Fibroblast of lung (primary cell): ENCODE data around the gene MEIS2. TPM values are rescaled to one million over a fixed set of nuclear protein-coding genes. Genes with fewer than 3 reads are reported as not detected.

Experiments used
- DNase-seq, 2 donors: peaks; one replicate each; pipeline versions ENCODE4 v3.0.0 to v3.0.0-alpha.2; 2010; ENCODE audit warnings: low read depth in 2 of 2
- H2AFZ ChIP-seq: 2 replicates; pipeline ENCODE4 v1.5.1; 2012; ENCODE audit warnings: low read length, control low read depth, inconsistent platforms
- H3K27ac ChIP-seq: 2 replicates; pipeline ENCODE4 v1.5.1; 2011; ENCODE audit warnings: low read length, control low read depth; ENCODE audit not compliant: insufficient read depth
- H3K27me3 ChIP-seq: 2 replicates; pipeline ENCODE4 v1.5.1; 2011; ENCODE audit warnings: mild to moderate bottlenecking, low read length; ENCODE audit not compliant: control insufficient read depth, insufficient read depth
- H3K36me3 ChIP-seq: 2 replicates; pipeline ENCODE4 v1.5.1; 2011; ENCODE audit warnings: low read length; ENCODE audit not compliant: control insufficient read depth, insufficient read depth
- H3K4me1 ChIP-seq: 2 replicates; pipeline ENCODE4 v1.5.1; 2011; ENCODE audit warnings: low read length; ENCODE audit not compliant: control insufficient read depth, insufficient read depth; ENCODE audit errors: extremely low read depth
- H3K4me2 ChIP-seq: 2 replicates; pipeline ENCODE4 v1.5.1; 2011; ENCODE audit warnings: low read length, control low read depth; ENCODE audit not compliant: insufficient read depth; ENCODE audit errors: extremely low read depth
- H3K4me3 ChIP-seq, 4 experiments: fragments of 200-600 bp in 1 of 4; sonication (generic) in 1 of 4; replicated peaks in 1 of 4; 2 replicates each; pipeline ENCODE4 v1.5.1; 2011 to 2016; ENCODE audit warnings: low read length in 4 of 4, low read depth in 3 of 4, mild to moderate bottlenecking in 3 of 4, control low read depth in 2 of 4, inconsistent platforms in 1 of 4, mixed read lengths in 1 of 4; ENCODE audit not compliant: insufficient read depth in 1 of 4; ENCODE audit errors: control extremely low read depth in 1 of 4
- H3K79me2 ChIP-seq: 2 replicates; pipeline ENCODE4 v1.5.1; 2012; ENCODE audit warnings: mild to moderate bottlenecking, low read length, inconsistent platforms; ENCODE audit not compliant: control insufficient read depth, insufficient read depth
- H3K9ac ChIP-seq: 2 replicates; pipeline ENCODE4 v1.5.1; 2011; ENCODE audit warnings: mild to moderate bottlenecking, low read length, control low read depth; ENCODE audit not compliant: insufficient read depth
- H3K9me3 ChIP-seq: 2 replicates; pipeline ENCODE4 v1.5.1; 2012; ENCODE audit warnings: low read depth, low read length; ENCODE audit not compliant: control insufficient read depth, insufficient read depth
- H4K20me1 ChIP-seq: 2 replicates; pipeline ENCODE4 v1.5.1; 2011; ENCODE audit warnings: low read length; ENCODE audit not compliant: control insufficient read depth, insufficient read depth; ENCODE audit errors: extremely low read depth
- EZH2 ChIP-seq: IDR thresholded peaks from 2 replicates; pipeline ENCODE4 v1.5.1; 2012; ENCODE audit warnings: low read length, control low read depth, mild to moderate bottlenecking; ENCODE audit errors: missing control alignments
- polyA plus RNA-seq, 2 donors: library from polyadenylated mRNA; depleted of rRNA in 1 of 2; stranded (reverse) in 1 of 2; unstranded in 1 of 2; fragments of >200 nt; gene quantifications; 2 replicates each; pipeline ENCODE4 v1.2.1, GENCODE V29; 2011 to 2012; ENCODE audit warnings: missing spikeins in 1 of 2
- total RNA-seq: library from RNA; depleted of rRNA; stranded (reverse); fragments of >200 nt; gene quantifications from 2 replicates; pipeline ENCODE4 v1.2.1, GENCODE V29; 2014
- TF ChIP-seq, protein P1 (sequence below), 2 donors: IDR thresholded peaks in 1 of 2; conservative IDR thresholded peaks in 1 of 2; 1 replicate in 1 of 2; 2 replicates in 1 of 2; pipeline ENCODE4 v1.5.1; 2011 to 2012; ENCODE audit warnings: low read length in 2 of 2, control low read depth in 1 of 2, inconsistent platforms in 1 of 2, low read depth in 1 of 2, mild to moderate bottlenecking in 1 of 2

The MEIS2 gene
- total and polyA plus RNA-seq, 2 donors (not counting 1 experiment from before 2014, with no cell fraction given) = 31.0 to 37.1 TPM

- H3K9ac ChIP-seq = no peak overlapping the region
- no peaks in the 10 kb centered on the region for H3K79me2 ChIP-seq
- H3K4me1 ChIP-seq = no peaks in the 10 kb centered on the region
- no peak overlapping the region for H3K4me2 ChIP-seq
- no peak overlapping the region for H3K27ac ChIP-seq
- DNase-seq = no peak
- no peaks in the 10 kb centered on the region for H3K27me3 ChIP-seq
- no peaks in the 10 kb centered on the region for H3K9me3 ChIP-seq
- TF ChIP-seq, protein P1, sequence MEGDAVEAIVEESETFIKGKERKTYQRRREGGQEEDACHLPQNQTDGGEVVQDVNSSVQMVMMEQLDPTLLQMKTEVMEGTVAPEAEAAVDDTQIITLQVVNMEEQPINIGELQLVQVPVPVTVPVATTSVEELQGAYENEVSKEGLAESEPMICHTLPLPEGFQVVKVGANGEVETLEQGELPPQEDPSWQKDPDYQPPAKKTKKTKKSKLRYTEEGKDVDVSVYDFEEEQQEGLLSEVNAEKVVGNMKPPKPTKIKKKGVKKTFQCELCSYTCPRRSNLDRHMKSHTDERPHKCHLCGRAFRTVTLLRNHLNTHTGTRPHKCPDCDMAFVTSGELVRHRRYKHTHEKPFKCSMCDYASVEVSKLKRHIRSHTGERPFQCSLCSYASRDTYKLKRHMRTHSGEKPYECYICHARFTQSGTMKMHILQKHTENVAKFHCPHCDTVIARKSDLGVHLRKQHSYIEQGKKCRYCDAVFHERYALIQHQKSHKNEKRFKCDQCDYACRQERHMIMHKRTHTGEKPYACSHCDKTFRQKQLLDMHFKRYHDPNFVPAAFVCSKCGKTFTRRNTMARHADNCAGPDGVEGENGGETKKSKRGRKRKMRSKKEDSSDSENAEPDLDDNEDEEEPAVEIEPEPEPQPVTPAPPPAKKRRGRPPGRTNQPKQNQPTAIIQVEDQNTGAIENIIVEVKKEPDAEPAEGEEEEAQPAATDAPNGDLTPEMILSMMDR (conservative IDR thresholded peaks at IDR 0.05 in 1 of 2, IDR thresholded peaks at IDR 0.05 in 1 of 2; ENCODE audit: low read depth in 1 of 2, low read length in 2 of 2) = no peak
- no peak for TF ChIP-seq EZH2
- H3K36me3 ChIP-seq = no peaks in the 10 kb centered on the region
- H4K20me1 ChIP-seq = no peaks in the 10 kb centered on the region
- no peak overlapping the region for H3K4me3 ChIP-seq
- H2AFZ ChIP-seq = no peak overlapping the region
These were observed 38.4 kb upstream of the MEIS2 start for GRCh38 chr15:37138591-37139215.

- Histone ChIP-seq H3K4me3 (no peak overlapping the region), H3K4me2 (no peak overlapping the region), H3K27ac (no peak overlapping the region), H2AFZ (no peak overlapping the region), H3K36me3 (no peaks in the 10 kb centered on the region), H3K4me1 (no peaks in the 10 kb centered on the region), H3K9me3 (no peaks in the 10 kb centered on the region), H3K79me2 (no peaks in the 10 kb centered on the region), H3K27me3 (no peaks in the 10 kb centered on the region), H4K20me1 (no peaks in the 10 kb centered on the region), H3K9ac (no peak overlapping the region)
- TF ChIP-seq, protein P1 (conservative IDR thresholded peaks at IDR 0.05 in 1 of 2, IDR thresholded peaks at IDR 0.05 in 1 of 2; ENCODE audit: low read depth in 1 of 2, low read length in 2 of 2) = no peak
- no peak for TF ChIP-seq EZH2
- DNase-seq = peak; percentile 22 to 31
These were observed 36.9 kb upstream of the MEIS2 start for GRCh38 chr15:37137221-37137620.

- no peak for TF ChIP-seq EZH2
- TF ChIP-seq, protein P1 (conservative IDR thresholded peaks at IDR 0.05 in 1 of 2, IDR thresholded peaks at IDR 0.05 in 1 of 2; ENCODE audit: low read depth in 1 of 2, low read length in 2 of 2) = no peak
- Histone ChIP-seq H3K27ac (no peak overlapping the region), H3K4me3 (no peak overlapping the region), H3K4me1 (no peaks in the 10 kb centered on the region), H2AFZ (no peak overlapping the region), H3K36me3 (no peaks in the 10 kb centered on the region), H3K9me3 (no peaks in the 10 kb centered on the region), H3K27me3 (no peaks in the 10 kb centered on the region), H3K4me2 (no peak overlapping the region), H4K20me1 (no peaks in the 10 kb centered on the region), H3K79me2 (no peaks in the 10 kb centered on the region), H3K9ac (no peak overlapping the region)
- DNase-seq = peak in 1 of 2 donors; percentile 30
These were observed 36.3 kb upstream of the MEIS2 start for GRCh38 chr15:37136666-37137065.
